ENCODE measurements around the gene COBLL1. TPM values are rescaled to one million over a fixed set of nuclear protein-coding genes. Genes with fewer than 3 reads are reported as not detected.
"Not testable (repeated sequence)": the region's sequence is repeated elsewhere in the genome, so short reads cannot be mapped to it uniquely, and the experiment has no call there.

The COBLL1 gene
- total RNA-seq, 1 experiment from 2014 or later, result 6.2 TPM

- not testable (repeated sequence) for DNase-seq (ENCODE audit: extremely low read depth, low read depth)
Measured at GRCh38 chr2:164859906-164860693, 18.5 kb upstream of the COBLL1 start.

GRCh38 chr2:164859251-164859818, 17.7 kb upstream of the COBLL1 start:
- no peak for DNase-seq (ENCODE audit: extremely low read depth, low read depth)

- no peak for DNase-seq (ENCODE audit: extremely low read depth, low read depth)
Measured at GRCh38 chr2:164852086-164852485, 10.5 kb upstream of the COBLL1 start.

GRCh38 chr2:164850235-164850634, 8.6 kb upstream of the COBLL1 start:
- DNase-seq (ENCODE audit: extremely low read depth, low read depth), result no peak

GRCh38 chr2:164849506-164849905, 7.9 kb upstream of the COBLL1 start:
- no peak for DNase-seq (ENCODE audit: extremely low read depth, low read depth)

- no peak for DNase-seq (ENCODE audit: extremely low read depth, low read depth)
Measured at GRCh38 chr2:164847981-164848741, 6.5 kb upstream of the COBLL1 start.

- no peak for DNase-seq (ENCODE audit: extremely low read depth, low read depth)
Measured at GRCh38 chr2:164847291-164847690, 5.7 kb upstream of the COBLL1 start.

- DNase-seq (ENCODE audit: extremely low read depth, low read depth), result no peak
Measured at GRCh38 chr2:164846276-164846675, 4.7 kb upstream of the COBLL1 start.

GRCh38 chr2:164843346-164843911, 1.8 kb upstream of the COBLL1 start:
- no peak for DNase-seq (ENCODE audit: extremely low read depth, low read depth)

- DNase-seq (ENCODE audit: extremely low read depth, low read depth), result no peak
Measured at GRCh38 chr2:164842624-164842966, 972 bp upstream of the COBLL1 start.

GRCh38 chr2:164840930-164841718, 499 bp downstream of the COBLL1 start:
- DNase-seq (ENCODE audit: extremely low read depth, low read depth), result peak; percentile 64

GRCh38 chr2:164840458-164840929, 1.1 kb downstream of the COBLL1 start:
- no peak for DNase-seq (ENCODE audit: extremely low read depth, low read depth)

GRCh38 chr2:164839914-164840457, 1.6 kb downstream of the COBLL1 start:
- DNase-seq (ENCODE audit: extremely low read depth, low read depth), result no peak

- no peak for DNase-seq (ENCODE audit: extremely low read depth, low read depth)
Measured at GRCh38 chr2:164837807-164838206, 3.8 kb downstream of the COBLL1 start.

GRCh38 chr2:164836907-164837306, 4.7 kb downstream of the COBLL1 start:
- no peak for DNase-seq (ENCODE audit: extremely low read depth, low read depth)

GRCh38 chr2:164835302-164835701, 6.3 kb downstream of the COBLL1 start:
- no peak for DNase-seq (ENCODE audit: extremely low read depth, low read depth)

- no peak for DNase-seq (ENCODE audit: extremely low read depth, low read depth)
Measured at GRCh38 chr2:164831887-164832286, 9.7 kb downstream of the COBLL1 start.

- no peak for DNase-seq (ENCODE audit: extremely low read depth, low read depth)
Measured at GRCh38 chr2:164831180-164831579, 10.4 kb downstream of the COBLL1 start.

GRCh38 chr2:164826293-164827243, 15.1 kb downstream of the COBLL1 start:
- peak; percentile 40 for DNase-seq (ENCODE audit: extremely low read depth, low read depth)
